Measurements from ENCODE around the gene STING1.
"Not testable (repeated sequence)": the region's sequence is repeated elsewhere in the genome, so short reads cannot be mapped to it uniquely, and the experiment has no call there.

Gene STING1

DNA sequence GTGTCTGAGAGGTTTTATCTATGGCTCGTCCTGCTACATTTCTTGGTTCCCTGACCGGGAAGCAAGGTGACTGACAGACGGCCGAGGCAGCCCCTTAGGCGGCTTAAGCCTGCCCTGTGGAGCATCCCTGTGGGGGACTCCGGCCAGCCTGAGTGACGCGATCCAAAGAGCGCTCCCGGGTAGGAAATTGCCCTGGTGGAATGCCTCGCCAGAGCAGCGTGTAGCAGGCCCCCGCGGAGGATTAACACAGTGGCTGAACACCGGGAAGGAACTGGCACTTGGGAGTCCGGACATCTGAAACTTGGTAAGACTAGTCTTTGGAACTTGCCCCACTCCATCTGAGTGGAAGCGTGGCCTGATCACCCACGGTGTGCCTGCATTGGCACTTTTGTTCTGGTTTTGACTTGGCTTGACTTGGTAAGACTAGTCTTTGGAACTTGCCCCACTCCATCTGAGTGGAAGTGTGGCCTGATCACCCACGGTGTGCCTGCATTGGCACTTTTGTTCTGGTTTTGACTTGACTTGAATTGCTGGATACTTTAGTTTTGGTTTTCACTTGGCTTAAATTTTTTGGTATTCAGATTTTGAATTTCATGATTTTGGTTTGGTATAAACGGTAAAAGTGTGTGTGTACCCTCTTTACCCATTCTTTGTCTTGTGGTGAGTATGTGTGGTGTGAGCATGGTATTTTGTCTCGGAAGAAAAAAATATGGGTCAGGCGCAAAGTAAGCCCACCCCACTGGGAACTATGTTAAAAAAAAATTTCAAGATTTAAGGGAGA is 43.9 kb upstream of the STING1 start:
- not testable (repeated sequence) for H3K27ac ChIP-seq (ENCODE audit: low read depth, low read length, poor library complexity, severe bottlenecking); H3K4me3 ChIP-seq (ENCODE audit: low read depth, low read length, poor library complexity, severe bottlenecking); H2AFZ ChIP-seq (ENCODE audit: low read length); H3K9me2 ChIP-seq (ENCODE audit: low read depth, low read length); H3K36me3 ChIP-seq (ENCODE audit: insufficient read depth, low read length); H4K20me1 ChIP-seq (ENCODE audit: insufficient read depth, low read length); H3F3A ChIP-seq (ENCODE audit: insufficient read depth, low read length); H3K79me2 ChIP-seq (ENCODE audit: insufficient read depth, low read length); H3K4me2 ChIP-seq (ENCODE audit: low read length); H3K9me3 ChIP-seq (ENCODE audit: low read length); H3K27me3 ChIP-seq (ENCODE audit: insufficient read depth, low read length); H3K9ac ChIP-seq (ENCODE audit: low read length)
- H3K4me1 ChIP-seq (ENCODE audit: insufficient read depth, low read length, severe bottlenecking), result peaks cover 23% of the 10 kb centered on the region

DNA sequence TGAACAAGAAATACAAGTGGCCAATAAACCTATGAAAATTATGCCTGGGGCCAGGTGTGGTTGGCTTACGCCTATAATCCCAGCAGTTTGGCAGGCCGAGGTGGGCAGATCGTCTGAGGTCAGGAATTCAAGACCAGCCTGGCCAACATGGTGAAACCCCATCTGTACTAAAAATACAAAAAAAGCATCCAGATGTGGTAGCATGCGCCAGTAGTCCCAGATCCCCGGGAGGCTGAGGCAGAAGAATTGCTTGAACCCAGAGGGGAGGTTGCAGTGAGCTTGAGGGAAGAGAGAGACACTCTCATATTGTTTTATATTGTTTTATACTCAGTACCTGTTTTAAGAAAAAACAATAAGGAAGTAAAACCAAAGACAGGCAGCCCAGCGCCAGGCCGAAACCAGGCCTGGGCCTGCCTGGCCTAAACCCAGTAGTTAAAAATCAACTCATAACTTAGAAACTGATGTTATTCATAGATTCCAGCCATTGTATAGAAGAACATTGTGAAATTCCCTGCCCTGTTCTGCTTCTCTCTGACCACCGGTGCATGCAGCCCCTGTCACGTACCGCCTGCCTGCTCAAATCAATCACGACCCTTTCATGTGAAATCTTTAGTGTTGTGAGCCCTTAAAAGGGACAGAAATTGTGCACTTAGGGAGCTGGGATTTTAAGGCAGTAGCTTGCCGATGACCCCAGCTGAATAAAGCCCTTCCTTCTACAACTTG is 43.2 kb upstream of the STING1 start:
- not testable (repeated sequence) for H3K4me3 ChIP-seq (ENCODE audit: low read depth, low read length, poor library complexity, severe bottlenecking); H3K9me3 ChIP-seq (ENCODE audit: low read length); H3K27me3 ChIP-seq (ENCODE audit: insufficient read depth, low read length); H3K79me2 ChIP-seq (ENCODE audit: insufficient read depth, low read length); H4K20me1 ChIP-seq (ENCODE audit: insufficient read depth, low read length); H3K36me3 ChIP-seq (ENCODE audit: insufficient read depth, low read length); H3K27ac ChIP-seq (ENCODE audit: low read depth, low read length, poor library complexity, severe bottlenecking); H3K4me2 ChIP-seq (ENCODE audit: low read length); H3F3A ChIP-seq (ENCODE audit: insufficient read depth, low read length); H2AFZ ChIP-seq (ENCODE audit: low read length); H3K9ac ChIP-seq (ENCODE audit: low read length); H3K9me2 ChIP-seq (ENCODE audit: low read depth, low read length)
- H3K4me1 ChIP-seq (ENCODE audit: insufficient read depth, low read length, severe bottlenecking), result peaks cover 23% of the 10 kb centered on the region

DNA sequence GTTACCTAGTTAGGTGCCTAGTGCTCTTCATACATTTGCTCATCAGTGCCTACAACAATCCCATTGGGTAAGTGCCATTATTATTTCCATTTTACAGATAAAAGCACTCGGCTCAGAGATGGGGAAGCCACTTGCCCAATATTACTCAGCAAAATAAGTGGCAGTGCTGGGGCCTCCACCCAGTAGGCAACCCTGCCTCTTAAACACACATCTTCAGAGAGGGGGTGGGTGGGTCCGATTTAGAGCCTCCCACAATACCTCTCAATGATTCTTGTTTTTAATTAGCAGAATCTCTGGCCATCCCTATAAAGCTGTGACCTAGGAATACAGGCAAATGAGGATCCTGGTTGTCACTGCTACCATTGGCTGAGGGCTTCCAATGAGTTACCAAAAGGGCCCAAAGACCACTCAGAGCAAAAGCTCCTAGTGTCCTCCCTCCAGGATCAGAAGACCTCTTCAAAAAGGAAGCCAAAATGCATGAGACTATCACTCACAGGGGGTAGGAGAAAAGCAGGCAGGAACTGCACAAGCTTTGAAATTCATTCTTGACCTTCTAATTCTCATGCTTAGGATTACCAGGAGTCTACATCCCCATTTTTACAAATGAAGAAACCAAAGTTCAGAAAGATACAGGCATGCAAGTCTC is 42.5 kb upstream of the STING1 start:
- Histone ChIP-seq H3K27me3 (ENCODE audit: insufficient read depth, low read length) (no peaks in the 10 kb centered on the region), H4K20me1 (ENCODE audit: insufficient read depth, low read length) (no peaks in the 10 kb centered on the region), H3K4me3 (ENCODE audit: low read depth, low read length, poor library complexity, severe bottlenecking) (no peak overlapping the region), H3K9me2 (ENCODE audit: low read depth, low read length) (no peaks in the 10 kb centered on the region), H3K4me1 (ENCODE audit: insufficient read depth, low read length, severe bottlenecking) (peaks cover 23% of the 10 kb centered on the region), H3K4me2 (ENCODE audit: low read length) (no peak overlapping the region), H3K36me3 (ENCODE audit: insufficient read depth, low read length) (no peaks in the 10 kb centered on the region), H3K79me2 (ENCODE audit: insufficient read depth, low read length) (no peaks in the 10 kb centered on the region), H3K9me3 (ENCODE audit: low read length) (no peaks in the 10 kb centered on the region), H3F3A (ENCODE audit: insufficient read depth, low read length) (no peaks in the 10 kb centered on the region), H2AFZ (ENCODE audit: low read length) (no peak overlapping the region), H3K9ac (ENCODE audit: low read length) (no peak overlapping the region; the same call in 1 of the 2 replicates), H3K27ac (ENCODE audit: low read depth, low read length, poor library complexity, severe bottlenecking) (no peak overlapping the region)
- no peak for TF ChIP-seq EZH2 (IDR thresholded peaks at IDR 0.05; ENCODE audit: borderline replicate concordance, low read length)
- TF ChIP-seq, protein P1, sequence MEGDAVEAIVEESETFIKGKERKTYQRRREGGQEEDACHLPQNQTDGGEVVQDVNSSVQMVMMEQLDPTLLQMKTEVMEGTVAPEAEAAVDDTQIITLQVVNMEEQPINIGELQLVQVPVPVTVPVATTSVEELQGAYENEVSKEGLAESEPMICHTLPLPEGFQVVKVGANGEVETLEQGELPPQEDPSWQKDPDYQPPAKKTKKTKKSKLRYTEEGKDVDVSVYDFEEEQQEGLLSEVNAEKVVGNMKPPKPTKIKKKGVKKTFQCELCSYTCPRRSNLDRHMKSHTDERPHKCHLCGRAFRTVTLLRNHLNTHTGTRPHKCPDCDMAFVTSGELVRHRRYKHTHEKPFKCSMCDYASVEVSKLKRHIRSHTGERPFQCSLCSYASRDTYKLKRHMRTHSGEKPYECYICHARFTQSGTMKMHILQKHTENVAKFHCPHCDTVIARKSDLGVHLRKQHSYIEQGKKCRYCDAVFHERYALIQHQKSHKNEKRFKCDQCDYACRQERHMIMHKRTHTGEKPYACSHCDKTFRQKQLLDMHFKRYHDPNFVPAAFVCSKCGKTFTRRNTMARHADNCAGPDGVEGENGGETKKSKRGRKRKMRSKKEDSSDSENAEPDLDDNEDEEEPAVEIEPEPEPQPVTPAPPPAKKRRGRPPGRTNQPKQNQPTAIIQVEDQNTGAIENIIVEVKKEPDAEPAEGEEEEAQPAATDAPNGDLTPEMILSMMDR (IDR thresholded peaks at IDR 0.05; ENCODE audit: low read length), result no peak

DNA sequence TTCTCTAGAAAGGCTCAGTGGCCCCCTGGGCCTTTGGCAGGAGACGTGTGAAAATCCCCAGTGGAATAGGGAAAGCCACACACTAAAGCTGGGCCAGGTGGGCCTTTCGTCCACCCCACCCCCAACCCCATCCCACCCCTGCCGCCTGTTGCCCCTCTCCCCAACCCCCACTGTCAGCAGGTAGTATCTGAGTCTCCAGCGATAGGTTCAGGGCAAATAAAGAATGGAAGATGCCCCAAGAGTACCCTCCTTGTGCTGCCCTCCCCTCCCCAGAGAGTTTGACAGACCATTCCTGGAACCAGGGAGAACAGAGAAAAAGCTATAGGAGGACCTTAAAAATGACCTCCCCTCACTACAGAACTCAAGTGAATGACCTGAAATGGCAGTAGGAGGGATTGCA is 41.9 kb upstream of the STING1 start:
- no peaks in the 10 kb centered on the region for H3K36me3 ChIP-seq (ENCODE audit: insufficient read depth, low read length)
- no peaks in the 10 kb centered on the region for H3K79me2 ChIP-seq (ENCODE audit: insufficient read depth, low read length)
- no peak overlapping the region for H3K4me3 ChIP-seq (ENCODE audit: low read depth, low read length, poor library complexity, severe bottlenecking)
- H3K27me3 ChIP-seq (ENCODE audit: insufficient read depth, low read length), result no peaks in the 10 kb centered on the region
- no peak overlapping the region for H3K27ac ChIP-seq (ENCODE audit: low read depth, low read length, poor library complexity, severe bottlenecking)
- H4K20me1 ChIP-seq (ENCODE audit: insufficient read depth, low read length), result no peaks in the 10 kb centered on the region
- H3K9me2 ChIP-seq (ENCODE audit: low read depth, low read length), result no peaks in the 10 kb centered on the region
- H3K4me1 ChIP-seq (ENCODE audit: insufficient read depth, low read length, severe bottlenecking), result peaks cover 23% of the 10 kb centered on the region
- no peak overlapping the region for H3K9ac ChIP-seq (ENCODE audit: low read length)
- TF ChIP-seq EZH2 (IDR thresholded peaks at IDR 0.05; ENCODE audit: borderline replicate concordance, low read length), result no peak
- TF ChIP-seq, protein P1 (IDR thresholded peaks at IDR 0.05; ENCODE audit: low read length), result no peak
- H2AFZ ChIP-seq (ENCODE audit: low read length), result no peak overlapping the region
- H3K4me2 ChIP-seq (ENCODE audit: low read length), result no peak overlapping the region
- no peaks in the 10 kb centered on the region for H3K9me3 ChIP-seq (ENCODE audit: low read length)
- no peaks in the 10 kb centered on the region for H3F3A ChIP-seq (ENCODE audit: insufficient read depth, low read length)
